Measurements from ENCODE around the gene FITM2.
"Not testable (repeated sequence)": the region's sequence is repeated elsewhere in the genome, so short reads cannot be mapped to it uniquely, and the experiment has no call there.

The FITM2 gene, protein sequence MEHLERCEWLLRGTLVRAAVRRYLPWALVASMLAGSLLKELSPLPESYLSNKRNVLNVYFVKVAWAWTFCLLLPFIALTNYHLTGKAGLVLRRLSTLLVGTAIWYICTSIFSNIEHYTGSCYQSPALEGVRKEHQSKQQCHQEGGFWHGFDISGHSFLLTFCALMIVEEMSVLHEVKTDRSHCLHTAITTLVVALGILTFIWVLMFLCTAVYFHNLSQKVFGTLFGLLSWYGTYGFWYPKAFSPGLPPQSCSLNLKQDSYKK

GRCh38 chr20:44310664-44311639 is at the start of gene FITM2:
Gene FITM2, minus strand, starts transcription at chr20:44311202. Its CDS starts 54 bp downstream, at chr20:44311148.
- DNase-seq (ENCODE audit: low read depth) = peak; percentile 90

DNA sequence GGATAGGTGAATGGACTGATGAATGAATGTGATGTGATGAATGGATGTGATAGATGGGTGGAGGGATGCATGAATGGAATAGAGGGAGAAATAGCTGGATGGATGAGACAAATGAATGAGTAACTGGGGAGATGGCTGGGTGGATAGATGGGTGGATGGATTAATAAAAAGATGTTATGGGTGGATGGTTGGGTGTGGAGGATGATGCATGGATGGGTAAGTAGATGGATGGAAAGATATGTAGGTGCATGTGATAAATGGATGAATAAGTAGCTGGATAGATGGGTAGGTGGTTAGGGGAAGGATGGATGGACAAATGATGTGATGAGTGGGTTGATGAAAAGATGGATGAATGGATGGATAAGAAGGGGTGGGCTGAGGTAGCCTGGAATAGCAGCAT is 49.2 kb upstream of the FITM2 start:
- DNase-seq (ENCODE audit: low read depth) = no peak

DNA sequence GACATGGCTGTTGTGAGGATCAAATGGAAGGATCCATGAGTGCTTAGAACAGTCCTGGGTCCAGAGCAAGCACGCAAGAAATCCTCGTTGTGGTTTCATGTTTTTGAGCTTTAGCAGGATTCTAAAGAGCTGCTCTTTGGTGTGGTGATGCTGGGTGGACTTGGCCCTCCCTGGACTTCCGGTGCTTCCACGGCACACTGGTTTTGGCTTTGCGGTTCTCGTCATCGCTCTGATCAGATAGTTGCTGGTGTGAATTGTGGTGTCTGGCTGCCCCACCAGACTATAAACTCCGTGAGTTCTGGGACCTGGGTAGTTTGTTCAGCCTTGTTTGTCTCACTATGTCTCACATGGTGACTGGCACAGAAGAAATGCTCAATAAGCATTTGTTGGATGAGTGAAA is 47.8 kb upstream of the FITM2 start:
- no peak for DNase-seq (ENCODE audit: low read depth)

- DNase-seq (ENCODE audit: low read depth) = no peak
These were observed 46.6 kb upstream of the FITM2 start for GRCh38 chr20:44357555-44358125.

DNA sequence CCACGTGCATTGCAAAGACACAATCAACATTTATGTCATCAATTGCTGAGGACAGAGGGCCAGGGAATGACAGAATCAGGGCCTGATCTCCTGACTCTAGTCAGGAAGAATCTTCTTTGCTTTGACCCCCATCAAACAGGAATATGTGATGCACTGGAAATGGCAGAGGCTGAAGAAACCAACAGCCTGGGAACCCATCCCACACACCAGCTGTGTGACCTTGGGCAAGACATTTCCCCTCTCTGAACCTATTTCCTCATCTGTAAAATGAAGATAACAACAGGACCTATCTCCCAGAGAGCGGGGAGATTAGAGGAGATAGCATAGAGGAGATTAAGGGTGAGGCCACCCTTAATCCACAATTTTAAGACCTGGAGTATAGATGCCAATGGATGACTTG is 46.0 kb upstream of the FITM2 start:
- no peak for DNase-seq (ENCODE audit: low read depth)

DNA sequence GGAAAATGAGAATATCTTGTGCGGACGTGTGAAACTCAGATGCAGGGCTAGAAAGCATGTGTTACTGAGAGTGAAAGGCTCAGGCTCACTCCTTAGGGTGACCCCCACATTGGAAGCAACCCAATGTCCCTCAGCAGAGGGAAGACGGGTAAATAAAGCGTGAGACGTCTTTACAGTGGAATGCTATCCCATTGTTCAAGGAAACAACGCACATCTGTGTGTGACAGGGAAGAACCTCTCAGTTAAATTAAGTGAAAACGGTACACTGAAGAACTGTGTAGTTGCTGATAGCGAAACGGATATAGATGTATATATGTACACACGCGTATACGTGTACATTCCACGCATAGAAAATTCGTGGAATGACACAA is 45.3 kb upstream of the FITM2 start:
- no peak for DNase-seq (ENCODE audit: low read depth)

GRCh38 chr20:44355498-44356352 is 44.7 kb upstream of the FITM2 start, which contains the start of gene HNF4A:
Gene HNF4A, plus strand, starts transcription at chr20:44355699. Its CDS starts 106 bp downstream, at chr20:44355805.
- DNase-seq (ENCODE audit: low read depth) = no peak

GRCh38 chr20:44354979-44355497 is 44.0 kb upstream of the FITM2 start:
- no peak for DNase-seq (ENCODE audit: low read depth)

DNA sequence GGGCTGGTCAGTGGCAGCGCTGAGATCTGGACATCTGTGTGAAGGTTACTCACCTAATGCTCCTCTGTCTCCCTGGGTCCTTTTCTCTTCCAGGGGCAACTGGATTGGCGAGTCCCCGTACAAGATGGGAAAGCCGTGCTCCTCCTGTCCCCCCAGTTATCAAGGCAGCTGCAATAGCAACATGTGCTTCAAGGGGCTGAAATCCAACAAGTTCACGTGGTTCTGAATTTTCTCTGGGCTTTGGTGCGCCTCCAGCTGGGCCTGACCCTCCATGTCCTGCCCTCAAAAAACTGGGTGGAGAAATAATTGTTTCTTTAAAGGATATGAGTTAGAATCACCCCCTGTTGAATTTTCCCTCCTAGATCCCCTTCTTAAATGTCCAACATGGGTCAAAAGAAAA is 39.6 kb upstream of the FITM2 start:
- no peak for DNase-seq (ENCODE audit: low read depth)

- no peak for DNase-seq (ENCODE audit: low read depth)
These were observed 38.3 kb upstream of the FITM2 start for GRCh38 chr20:44349349-44349748.

DNA sequence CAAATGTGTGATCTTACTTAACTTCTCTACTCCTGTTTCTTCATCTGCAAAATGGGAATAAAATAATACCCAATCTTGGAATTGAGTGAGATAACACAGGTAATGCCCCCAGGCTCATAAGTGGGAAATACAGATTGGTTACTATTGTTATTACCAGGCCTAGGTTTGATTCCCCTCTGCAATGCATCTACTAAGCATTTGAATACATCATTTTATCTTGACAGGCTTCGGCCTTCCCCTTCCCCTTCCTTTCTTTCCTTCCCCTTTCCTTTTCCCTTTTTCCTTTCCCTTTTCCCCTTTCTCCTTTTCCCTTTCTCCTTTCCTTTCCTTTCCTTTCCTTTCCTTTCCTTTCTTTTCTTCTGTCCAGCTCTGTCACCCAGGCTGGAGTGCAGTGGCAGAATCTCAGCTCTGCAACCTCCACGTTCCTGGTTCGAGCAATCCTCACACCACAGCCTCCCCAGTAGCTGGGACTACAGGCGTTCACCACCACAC is 37.2 kb upstream of the FITM2 start:
- DNase-seq (ENCODE audit: low read depth) = no peak

- DNase-seq (ENCODE audit: low read depth) = not testable (repeated sequence)
These were observed 34.9 kb upstream of the FITM2 start for GRCh38 chr20:44345941-44346340.

DNA sequence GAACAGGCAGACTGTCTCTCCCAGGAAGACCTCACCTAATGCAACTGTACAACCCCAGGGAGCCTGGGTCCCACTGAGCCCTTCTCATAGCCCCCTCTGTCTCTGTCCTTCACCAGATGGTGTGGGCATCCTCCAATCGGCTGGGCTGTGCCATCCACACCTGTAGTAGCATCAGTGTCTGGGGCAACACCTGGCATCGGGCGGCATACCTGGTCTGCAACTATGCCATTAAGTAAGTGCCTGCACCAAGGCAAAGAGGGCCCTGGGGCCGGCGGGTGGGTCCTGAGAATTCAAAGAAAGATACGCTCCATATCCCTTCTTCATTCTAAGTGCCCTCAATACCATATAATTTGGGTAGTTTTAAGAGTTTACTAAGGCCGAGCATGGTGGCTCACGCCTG is 34.1 kb upstream of the FITM2 start:
- no peak for DNase-seq (ENCODE audit: low read depth)

DNA sequence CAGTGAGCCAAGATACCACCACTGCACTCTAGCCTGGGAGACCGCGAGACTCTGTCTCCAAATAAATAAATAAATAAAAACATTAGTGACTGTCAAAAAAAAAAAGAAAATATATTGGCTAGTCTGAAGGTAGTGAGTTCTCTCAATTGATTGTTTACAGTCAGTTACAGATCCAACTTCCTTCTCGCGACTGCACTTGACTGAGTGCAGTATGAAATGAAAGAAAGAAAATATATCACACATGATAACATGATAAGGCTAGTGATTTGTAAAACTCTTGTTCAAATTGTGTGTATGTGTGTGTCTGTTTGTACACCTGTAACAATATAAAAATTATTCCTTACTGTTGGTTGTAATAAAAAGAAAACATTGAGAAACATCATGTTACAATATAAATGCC is 33.7 kb upstream of the FITM2 start:
- DNase-seq (ENCODE audit: low read depth) = no peak

DNA sequence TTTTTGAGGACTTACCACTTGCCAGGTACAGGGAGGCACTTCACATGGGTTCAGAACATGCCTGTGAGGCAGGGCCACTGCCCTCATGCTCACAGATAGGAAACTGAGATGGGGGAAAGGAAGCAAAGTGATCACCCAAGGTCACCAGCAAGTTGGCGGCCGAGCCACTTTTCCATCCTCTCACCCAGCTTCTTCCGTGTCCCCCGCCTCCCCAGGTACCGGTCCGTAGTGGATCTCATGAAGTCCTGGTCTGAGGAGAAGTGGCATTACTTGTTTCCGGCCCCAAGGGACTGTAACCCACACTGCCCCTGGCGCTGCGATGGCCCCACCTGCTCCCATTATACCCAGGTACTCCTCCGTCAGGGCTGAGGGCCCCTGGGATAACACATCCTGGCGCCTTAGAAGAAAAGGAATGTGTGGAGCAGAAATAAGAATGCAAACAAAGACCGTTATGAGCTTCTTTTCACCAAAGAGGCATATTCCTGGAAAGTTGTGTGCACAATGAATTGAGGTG is 32.2 kb upstream of the FITM2 start:
- DNase-seq (ENCODE audit: low read depth) = no peak

DNA sequence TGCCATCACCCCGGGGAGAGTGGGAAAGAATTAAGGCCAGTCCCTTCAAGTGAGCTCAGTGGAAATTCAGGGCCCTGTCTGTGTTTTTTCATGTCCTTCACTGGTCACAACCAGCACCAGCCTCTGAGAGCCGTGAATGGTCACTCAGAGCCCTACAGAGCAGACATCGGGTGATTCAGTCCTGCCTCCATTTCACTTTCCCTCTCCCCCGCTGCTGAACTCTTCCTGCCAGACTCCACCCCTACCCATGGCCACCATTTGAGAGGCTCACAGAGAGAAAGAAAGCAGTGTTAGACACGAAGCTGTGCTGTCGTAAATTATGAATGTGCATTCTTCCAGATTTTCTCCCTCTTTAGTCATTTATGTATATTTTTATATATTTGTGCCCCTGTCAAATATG is 31.2 kb upstream of the FITM2 start:
- DNase-seq (ENCODE audit: low read depth) = no peak

GRCh38 chr20:44336725-44337380 is 25.9 kb upstream of the FITM2 start, which contains the start of gene R3HDML:
Gene R3HDML, plus strand, starts transcription at chr20:44337043. Its CDS starts 115 bp downstream, at chr20:44337158.
- DNase-seq (ENCODE audit: low read depth) = no peak

GRCh38 chr20:44336086-44336485 is 25.1 kb upstream of the FITM2 start:
- no peak for DNase-seq (ENCODE audit: low read depth)

DNA sequence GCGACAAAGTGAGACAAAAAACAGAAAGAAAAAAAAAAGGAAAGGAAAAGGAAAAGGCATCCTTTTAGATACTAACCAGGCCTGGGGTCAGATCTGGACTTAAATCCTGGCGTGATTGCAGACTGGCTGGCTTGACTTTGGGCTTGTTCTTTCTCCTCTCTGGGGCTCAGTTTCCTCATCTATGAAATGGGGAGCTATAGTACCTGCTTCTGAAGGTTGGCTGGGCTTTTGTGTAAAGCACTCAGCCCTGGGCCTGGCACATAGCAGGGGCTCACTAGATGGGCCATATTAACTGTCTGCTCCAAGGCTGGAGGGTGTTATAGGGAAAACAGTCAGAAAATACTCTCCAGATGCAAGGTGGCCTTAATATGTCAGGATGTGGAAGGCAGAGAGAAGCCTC is 24.7 kb upstream of the FITM2 start:
- DNase-seq (ENCODE audit: low read depth) = no peak

- DNase-seq (ENCODE audit: low read depth) = no peak
These were observed 23.7 kb upstream of the FITM2 start for GRCh38 chr20:44334709-44335108.

- no peak for DNase-seq (ENCODE audit: low read depth)
These were observed 23.3 kb upstream of the FITM2 start for GRCh38 chr20:44334306-44334705.
